ENCODE results near the gene IGFBP4.

The IGFBP4 gene

DNA sequence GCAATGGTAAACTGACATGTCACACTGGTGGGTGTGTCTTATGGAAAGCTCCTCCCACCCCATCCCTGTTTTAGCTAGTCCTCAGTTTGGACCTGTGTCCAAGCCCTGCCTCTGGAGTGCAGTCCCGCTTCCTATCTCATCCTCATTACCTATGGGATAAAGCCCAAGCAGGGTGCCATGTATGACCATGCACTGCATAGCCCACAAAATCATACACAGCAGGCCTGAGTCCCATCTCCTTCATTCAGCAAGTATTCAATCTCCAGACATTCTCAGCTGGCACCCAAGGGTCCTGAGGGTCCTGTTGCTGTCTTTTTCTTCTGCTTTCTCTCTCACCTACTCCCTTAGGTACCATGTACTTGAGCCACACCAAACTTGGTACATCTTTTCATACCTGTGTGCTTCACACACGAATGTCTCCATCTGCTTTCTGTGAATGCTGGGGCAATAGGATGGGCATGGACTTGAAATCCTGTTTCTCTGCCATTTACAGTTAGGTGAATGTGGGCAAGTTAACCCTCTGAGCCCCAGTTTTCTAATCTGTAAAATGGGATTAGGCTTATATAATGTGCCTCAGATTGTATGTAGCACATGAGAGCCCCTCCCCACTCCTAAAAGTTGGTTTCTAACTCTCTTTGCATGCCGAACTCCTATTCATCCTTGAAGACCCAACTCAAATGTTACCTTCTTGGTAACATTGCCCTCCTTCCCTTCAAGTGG, 29.6 kb downstream of the IGFBP4 start:
- DNase-seq = no peak

DNA sequence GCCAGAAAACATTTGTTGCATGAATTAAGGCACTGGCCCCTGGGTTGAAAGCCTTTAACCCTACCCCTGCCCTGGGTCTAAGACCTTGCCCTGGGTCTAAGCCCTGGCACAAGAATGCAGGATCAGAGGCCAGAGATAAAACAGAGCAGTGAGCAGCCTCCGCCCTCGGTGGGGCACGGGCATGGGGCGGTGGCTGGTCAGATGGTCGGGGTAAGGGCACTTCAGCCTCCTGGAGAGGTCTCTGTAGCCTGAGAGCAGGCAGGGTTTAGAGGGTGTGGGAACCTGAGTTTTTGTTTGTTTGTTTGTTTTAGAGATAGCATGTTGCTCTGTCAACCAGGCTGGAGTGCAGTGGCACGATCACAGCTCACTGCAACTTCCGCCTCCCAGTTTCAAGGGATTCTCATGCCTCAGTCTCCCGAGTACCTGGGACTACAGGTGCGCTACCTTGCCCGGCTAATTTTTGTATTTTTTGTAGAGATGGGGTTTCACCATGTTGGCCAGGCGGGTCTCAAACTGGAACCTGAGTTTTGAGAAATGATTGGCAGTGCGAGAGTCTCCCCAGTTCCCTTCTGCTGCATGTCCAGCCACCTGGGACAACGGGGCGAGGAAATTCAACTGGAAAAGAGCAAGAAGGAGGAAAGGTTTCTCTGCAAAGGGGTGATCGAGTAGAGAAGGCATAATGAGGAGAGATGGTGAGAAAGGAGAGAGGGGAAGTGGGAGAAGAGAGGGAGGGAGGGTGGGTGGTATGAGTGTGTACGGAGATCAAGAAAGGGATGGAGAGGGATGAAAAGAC, 30.5 kb downstream of the IGFBP4 start:
- DNase-seq = no peak

DNA sequence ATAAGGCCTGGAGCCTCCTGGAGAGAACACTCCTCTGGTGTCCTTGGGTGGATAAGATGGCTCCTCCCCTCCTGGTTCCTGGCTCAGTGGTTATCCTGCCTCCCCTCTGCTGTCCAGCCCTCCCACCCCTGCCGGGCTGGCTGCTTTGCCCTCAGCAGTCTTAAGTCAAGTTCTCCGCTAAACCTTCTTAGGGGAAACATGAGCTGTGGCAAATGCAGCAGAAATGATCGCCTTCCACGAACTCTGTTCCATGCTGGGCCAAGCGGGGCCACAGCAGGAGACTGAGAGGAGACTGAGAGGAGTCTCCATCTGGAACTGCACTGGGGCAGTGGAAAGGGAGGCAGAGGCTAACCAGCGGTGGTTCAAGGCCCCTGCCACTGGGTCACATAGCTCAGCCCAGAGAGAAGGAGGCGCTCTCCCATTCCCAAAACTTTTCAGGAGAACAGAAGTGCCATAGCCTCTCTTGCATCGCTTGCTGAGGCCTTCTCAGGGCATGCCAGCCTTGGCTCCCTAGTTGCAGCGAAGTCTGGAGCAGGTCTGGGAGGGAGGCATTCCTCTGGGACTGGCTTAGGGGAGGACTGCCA, 31.3 kb downstream of the IGFBP4 start:
- DNase-seq = no peak

DNA sequence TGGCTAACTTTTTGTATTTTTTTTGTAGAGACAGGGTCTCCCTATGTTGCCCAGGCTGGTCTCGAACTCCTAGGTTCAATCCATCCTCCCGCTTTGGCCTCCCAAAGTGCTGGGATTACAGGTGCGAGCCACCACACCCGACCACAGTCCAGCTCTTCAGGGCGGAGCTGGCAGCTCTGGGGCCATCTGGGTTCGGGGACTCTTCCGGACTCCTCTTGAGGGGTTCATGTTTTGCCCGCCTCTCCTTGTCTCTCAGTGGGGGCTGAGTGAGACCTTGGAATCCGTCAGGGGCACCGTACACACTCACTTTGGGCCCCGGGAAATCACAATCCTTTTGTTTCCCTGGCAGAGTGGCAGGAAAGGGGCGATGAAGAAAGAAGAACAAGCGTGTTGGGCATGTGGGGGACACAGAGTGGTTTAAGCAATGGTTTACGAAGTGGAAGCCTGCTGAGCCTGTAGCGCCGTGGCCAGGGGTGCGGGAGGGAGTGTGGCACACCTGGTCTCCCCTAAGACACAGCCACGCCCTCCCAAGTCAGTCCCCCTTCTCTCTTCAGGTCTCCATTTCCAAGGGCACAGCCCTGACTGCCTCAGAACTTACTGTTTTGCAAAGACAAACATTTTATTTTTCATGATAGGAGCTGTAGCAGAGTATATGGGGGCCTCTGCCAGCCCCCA, 32.1 kb downstream of the IGFBP4 start:
- no peak for DNase-seq

DNA sequence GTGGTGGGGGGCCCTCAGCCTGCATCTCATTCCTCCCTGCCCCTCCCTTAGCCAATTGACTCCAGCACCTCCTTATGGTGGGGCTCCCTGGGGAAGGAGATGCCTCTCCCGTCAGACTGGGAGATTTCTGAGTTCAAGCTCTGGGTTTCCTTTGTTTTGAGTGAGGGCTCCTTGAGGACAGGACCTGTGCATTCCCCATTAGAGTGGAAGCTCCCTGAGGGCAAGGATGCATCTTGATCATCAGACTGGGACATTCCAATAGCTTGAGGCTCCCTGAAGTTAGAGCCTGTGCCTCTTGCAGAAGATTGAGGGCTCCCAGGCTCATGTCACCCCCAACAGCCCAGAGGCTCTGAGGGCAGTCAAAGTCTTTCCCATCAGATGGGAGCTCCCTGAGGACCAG, 34.5 kb downstream of the IGFBP4 start:
- no peak for DNase-seq

DNA sequence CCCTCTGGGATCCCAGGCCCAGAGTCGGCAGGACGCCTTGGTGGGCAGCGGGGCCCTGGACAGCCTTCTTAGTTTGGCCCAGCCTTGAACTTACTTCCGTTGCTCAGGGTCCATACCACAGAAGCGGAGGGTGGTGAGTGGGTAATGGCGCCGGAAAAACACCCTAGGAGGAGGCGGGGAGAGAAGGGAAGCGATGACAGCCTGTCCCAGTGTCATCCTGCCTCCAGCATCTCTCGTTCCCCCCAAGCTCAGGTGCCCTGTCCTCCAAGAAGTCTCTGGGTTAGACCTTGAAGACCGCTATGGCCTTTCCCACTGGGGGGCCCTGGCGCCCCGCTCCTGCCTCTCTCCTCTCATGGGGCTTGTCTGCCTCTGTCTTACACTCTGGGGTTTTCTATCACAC, 35.2 kb downstream of the IGFBP4 start:
- no peak for DNase-seq

DNA sequence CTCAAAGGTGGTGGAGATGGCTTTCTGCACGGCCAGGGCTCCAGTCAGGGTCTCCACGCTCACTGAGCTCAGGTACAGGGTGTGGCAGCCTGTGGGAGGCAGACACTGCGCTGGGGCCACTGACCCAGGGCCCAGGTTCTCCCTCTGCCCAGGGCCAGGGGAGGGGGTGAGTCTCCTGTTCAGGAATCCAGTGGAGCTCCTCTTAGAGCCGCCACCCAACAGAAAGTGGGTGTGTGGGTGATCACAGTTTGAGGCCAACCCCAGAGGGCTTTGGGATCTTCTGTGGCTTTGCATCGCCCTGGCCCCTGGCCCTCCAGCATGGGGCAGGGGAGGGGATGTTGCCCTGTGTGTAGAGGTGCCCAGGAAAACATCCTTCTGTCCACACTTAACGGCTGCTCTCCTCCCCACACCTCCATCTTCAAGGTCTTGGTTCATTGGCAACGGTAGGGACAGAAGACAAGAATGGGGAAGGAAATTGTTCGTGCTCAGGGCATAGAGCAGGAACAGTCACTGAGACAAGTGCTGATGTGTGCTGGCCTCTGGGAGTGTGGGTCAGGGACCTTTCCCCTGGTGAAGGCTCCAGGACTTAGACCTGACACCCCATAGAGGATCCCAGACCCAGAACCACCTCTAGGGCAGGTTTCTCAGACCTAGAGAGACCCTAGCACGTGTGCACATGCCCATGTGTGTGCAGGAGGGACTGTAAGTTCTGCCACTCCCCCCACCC, 36.7 kb downstream of the IGFBP4 start:
- no peak for DNase-seq

DNA sequence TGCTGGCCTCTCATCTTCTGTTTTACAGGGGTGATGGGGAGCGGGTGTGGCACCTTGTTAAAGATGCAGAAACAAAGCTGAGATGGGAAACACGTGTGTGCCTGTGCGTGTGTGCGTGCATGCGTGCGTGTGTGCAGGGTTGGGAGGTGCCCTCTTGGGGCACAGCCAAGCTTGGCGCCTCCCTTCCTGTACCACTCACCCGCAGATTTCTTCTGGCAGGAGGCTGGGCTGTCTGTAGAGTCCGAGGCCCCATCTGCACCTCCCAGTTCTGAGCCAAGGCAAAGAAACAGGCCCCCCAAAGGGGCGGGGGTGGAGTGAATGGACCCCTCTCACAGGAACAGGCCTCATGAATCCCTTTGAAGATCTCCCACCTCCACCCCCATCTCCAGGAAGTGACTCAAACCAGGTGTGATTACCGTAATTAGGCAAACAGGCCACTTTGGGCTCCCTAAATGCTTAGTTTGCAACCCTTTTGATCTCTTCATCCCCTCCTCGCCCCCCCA, 37.3 kb downstream of the IGFBP4 start:
- DNase-seq = peak; percentile 71

DNA sequence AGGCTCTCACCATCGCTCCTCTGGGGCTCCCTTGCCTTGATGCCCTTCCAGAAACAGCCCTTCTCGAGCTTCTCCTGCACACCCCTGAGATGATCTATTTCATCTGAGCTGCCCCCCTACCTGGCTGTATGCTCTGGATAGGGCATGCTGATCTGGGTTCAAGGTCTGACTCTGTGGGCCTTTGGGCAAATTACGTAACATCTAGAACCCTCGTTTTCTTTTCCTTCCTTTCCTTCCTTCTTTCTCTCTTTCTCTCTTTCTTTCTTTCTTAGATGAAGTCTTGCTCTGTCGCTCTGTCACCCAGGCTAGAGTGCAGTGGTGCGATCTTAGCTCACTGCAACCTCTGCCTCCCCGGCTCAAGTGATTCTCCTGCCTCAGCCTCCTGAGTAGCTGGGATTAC, 37.9 kb downstream of the IGFBP4 start:
- DNase-seq = no peak

DNA sequence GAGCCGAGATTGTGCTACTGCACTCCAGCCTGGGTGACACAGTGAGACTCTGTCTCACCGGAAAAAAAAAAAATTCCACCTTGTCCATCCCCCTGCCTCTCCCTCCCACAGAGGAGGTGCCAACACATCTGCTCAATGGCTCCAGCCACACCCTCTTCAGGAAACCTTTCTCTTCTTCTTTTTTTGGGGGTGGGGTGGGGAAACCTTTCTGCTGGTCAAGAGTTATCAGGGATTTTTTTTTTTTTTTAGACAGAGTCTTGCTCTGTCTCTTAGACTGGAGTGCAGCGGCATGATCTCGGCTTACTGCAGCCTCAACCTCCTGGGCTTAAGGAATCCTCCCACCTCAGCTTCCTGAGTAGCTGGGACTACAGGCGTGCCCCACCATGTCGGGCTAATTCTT, 39.5 kb downstream of the IGFBP4 start:
- no peak for DNase-seq

DNA sequence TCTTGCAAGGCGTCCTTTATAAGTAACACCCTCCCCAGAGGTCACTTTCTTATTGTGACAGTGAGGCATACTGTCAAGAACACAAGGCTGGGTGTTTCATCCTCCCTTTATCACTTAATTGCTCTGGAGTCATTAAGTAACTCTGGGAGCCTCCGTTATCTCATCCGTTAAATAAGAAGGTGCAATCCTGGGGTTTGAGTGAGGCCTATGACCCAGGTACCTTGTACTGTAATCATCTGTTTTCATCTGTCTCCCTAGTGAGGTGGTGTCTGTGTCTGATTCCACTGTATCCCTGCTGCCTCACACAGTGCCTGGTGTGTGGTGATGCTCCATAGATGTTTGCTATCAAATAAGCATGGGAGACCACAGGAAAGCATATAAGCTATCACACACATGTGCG, 40.4 kb downstream of the IGFBP4 start:
- no peak for DNase-seq

DNA sequence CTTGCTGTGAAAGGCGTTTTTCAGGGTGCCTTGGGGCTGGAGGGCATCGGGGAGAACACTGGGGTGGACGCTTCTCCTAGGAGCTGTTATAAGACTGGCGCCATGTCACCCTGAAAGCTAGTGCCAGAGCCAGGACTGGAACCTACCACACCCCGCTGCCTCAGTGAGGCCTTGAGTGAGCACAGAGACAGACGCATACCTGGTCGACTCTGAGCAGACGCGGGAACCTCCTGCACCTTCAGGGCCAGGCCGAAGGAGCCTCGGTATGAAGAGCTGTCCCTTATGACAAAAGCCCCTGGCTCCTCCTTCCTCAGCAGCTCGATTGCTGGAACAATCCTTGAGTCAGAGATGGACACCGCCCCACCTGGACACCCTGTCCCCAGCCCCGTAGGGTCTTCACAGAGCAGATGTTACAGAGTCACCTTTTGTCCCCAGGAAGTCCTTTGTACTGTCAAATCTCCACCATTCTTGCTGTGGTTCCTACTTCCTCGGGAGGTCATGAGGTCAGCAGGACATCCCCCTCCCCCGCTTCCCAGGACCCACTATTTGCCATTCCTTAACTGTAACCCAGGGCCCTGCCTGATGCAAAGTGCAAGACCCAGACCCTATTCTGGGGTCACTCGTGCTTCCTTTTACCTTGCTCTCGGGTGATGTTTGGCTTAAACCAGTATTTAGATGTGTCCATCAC, 41.2 kb downstream of the IGFBP4 start:
- no peak for DNase-seq

DNA sequence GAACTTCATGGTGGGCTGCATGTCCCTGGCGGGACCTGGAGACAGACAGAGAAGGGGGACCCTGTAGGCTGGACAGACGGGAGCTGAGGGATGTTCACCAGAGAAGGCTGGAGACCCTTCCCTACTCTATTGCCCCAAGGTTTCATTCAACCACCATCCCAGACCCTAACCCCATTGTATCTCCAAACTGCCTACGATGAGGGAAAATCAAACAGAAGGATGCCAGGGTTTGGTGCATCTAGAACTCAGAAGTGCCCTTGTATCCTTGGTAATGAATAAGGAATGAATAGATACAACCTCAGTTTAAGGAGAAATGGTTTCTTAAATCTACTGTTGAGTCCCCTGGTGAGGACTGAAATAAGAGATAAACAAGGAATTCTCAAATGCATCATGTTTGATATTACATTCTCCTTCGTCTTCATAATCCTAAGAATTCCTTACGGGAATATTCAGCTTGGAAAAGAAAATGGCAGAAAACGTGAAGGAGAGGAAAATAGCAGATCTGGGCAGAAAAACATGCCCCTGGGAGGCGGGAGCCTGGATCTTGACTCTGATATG, 41.8 kb downstream of the IGFBP4 start:
- DNase-seq = no peak

DNA sequence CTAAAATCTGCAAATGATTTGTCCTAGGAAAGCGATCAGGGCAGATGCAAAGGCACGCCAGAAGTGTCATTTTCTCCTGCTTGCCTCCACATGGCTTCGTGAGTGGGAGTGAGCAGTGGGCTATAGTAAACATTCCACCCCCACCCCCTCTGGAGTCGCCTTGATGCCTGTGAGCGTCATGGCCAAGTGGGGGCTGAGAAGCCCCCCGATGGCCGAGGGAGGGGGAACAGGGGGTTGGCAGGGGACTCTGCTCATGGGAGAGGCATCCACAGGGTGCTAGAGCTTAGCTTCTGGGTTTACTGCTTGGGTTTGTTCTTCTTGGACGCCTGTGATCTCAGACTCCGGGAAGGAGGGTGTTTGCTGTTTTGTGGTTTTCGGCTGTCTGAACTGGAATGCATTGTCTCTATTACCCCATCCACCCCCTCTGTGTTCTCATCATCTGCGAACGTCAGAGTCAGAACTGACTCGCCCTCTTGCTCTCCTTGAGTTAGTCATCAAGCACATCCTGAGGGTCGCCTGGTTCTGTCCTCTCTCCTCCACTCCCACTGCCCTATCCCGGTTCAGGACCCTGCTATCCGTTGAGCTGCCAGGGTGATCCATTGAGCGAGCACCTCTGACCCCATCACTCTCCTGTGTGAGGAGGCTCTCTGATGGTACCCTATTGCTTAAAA, 42.7 kb downstream of the IGFBP4 start:
- no peak for DNase-seq

DNA sequence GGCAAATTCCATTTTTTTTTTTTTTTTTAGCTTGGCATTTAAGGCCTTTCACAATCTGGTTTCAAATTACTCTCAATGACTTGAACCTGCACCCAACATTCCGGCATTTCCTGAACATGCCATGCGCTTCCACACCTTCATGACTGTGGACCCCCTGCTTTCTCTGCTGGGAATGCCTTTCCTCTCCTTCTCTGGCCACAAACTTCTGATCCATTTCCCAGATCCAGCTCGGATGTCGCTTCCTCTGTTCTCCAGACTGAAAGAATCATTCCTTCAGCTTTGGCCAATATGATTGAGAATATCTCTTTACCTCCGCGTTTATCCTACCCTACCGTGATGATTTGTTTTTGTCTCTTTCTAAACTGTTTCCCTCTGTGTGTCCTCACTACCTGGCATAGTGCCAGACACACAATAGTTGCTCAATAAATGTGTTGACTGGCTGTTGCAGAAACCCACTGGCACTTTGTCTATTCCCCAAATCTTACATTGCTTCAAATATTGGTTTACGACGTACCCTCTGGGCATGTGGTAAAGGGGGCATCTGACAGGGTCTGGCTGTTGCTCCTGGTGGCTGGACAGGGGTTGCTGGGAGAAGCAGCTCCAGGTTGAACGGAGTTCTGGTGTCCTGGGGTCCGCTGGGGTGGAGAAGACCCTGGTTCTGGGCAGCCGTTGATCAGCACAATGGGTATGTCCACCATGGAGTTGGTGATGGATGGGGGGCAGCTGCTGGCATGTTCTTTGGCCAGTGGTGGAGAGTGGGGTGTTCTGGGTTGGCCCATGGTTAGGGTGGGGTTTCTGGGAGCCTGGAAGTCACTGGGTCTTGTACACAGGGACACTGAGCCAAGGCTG, 43.5 kb downstream of the IGFBP4 start:
- no peak for DNase-seq

DNA sequence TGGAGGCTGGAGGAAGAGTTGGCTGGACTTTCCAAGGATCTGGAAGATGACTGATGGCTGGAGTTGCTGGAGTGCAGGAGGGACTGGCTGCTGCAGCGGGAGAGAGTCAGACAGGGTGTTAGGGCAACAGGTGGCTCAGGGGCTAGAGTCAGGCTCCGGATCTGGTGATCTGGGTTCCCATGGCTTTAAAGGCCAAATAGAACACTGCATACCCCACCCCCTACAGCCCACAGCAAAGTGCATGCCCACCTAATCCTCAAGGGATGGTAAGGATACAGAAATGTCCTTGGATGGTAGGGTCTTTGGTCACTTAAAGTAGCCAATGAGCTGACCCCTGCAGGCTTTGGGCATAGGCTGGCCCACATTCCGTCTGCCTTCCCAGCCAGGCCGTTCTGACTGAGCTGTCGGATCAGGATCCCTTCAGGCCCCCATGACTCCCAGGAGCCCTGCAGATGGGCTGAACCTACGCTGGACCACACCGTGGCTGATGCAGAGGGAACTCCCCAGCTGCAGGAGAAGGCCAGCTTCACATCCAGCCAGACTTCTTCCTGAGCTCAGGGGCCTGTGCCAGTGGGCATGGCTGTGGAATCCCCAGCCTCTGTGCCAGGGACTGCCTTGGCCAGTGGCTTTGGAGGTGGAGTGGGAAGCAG, 44.2 kb downstream of the IGFBP4 start:
- no peak for DNase-seq

DNA sequence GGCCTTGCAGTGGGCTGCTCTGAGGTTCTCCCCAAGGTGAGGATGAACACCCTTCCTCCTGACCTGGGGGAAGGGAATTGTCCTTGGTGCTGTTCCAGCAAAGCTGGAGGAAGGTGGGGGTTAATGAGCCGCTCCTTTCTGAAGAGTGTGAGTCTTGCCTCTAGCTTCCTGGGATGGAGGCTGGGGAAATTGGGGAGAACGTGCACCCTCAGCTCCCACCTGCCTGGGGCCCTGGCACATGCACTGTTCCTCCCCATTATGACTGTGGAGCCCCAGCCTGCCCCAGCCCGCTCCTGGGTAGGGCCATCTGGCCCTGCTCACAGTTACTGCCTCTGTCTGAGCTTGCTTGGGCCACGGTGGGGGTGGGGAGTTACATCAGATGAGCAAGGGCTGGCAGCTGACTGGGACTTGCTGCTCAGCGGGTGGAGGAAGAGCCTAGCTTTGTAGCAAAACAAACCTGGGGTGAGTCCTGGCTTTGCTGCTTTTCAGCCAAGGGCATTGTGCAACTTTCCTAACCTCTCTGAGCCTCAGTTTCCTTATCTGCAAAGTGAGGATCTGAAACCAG, 47.1 kb downstream of the IGFBP4 start:
- DNase-seq = no peak

DNA sequence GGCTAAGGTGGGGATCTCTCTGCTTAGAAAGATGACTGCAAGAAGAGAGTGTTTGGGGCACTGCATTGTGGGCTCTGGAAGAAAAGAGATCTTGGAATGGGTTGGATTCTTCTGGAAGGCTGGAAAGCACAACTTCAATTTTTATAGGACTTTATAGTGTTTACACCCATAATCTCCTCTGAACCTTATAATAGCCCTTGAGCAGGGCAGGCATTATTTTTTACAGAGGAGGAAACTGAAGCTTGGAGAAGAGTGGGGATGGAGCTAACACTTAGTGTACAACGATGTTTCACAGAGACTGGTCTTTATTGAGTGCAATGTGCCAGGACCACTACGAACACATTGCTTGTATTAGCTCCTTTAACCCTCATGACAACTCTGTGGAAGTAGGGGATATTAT, 47.7 kb downstream of the IGFBP4 start:
- DNase-seq = no peak

DNA sequence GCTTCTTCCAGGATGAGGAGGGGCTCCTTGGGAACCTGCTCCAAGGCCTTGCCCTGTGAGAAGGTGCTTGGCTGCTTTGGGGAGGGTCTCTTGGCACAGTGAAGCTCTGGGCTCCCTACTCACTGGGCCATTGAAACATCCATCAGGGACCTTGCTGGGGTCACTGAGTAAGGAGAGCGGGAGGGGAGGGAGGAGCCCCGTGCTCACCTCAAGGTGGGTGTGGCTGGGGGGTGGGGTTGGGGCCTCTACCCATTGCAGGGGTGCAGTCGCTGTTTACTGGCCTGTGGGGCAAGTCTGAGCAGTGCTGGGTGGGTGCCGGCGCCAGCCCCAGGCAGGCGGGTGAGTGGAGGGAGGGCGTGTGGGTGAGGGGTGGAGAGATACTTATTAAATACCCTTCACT, 48.2 kb downstream of the IGFBP4 start:
- DNase-seq = no peak

Data from activated CD4-positive, CD25-positive, alpha-beta regulatory T cell treated with anti-CD3 and anti-CD28 coated beads, Interleukin-2, amount 50 U/mL, for 72 hours (primary cell).